SU-DHL-6 (cell line): Measurements from ENCODE around the gene ZNF628.

Experiments used
- H2AFZ ChIP-seq: fragments of 200-600 bp; sonication (generic); 2 replicates; pipeline ENCODE4 v1.6.1; 2014; ENCODE audit warnings: low read depth, mild to moderate bottlenecking, moderate library complexity, mixed read lengths, antibody characterized with exemption, low read length; ENCODE audit not compliant: severe bottlenecking
- H3F3A ChIP-seq: fragments of 200-600 bp; shearing (Covaris generic); 2 replicates; pipeline ENCODE4 v1.6.0; 2016; ENCODE audit warnings: antibody characterized with exemption, mild to moderate bottlenecking; ENCODE audit not compliant: insufficient read depth
- H3K27ac ChIP-seq: fragments of 200-600 bp; sonication (generic); 2 replicates; pipeline ENCODE4 v1.5.1; 2016; ENCODE audit warnings: low read depth, mild to moderate bottlenecking, low read length, moderate library complexity, mixed read lengths
- H3K27me3 ChIP-seq: fragments of 200-600 bp; sonication (generic), shearing (Covaris generic); 2 replicates; pipeline ENCODE4 v1.6.0; 2014; ENCODE audit warnings: mild to moderate bottlenecking, low read length
- H3K36me3 ChIP-seq: fragments of 200-600 bp; sonication (generic); 2 replicates; pipeline ENCODE4 v1.6.1; 2014; ENCODE audit warnings: mild to moderate bottlenecking, low read length, mixed read lengths
- H3K4me2 ChIP-seq: fragments of 300-600, 200-600 bp; shearing (Covaris generic), sonication (generic); 2 replicates; pipeline ENCODE4 v1.6.0; 2014; ENCODE audit warnings: low read length, low read depth, mild to moderate bottlenecking; ENCODE audit not compliant: poor library complexity, severe bottlenecking
- H3K4me3 ChIP-seq: fragments of 200-600 bp; sonication (generic); 2 replicates; pipeline ENCODE4 v1.5.1; 2014; ENCODE audit warnings: antibody characterized with exemption, low read length, mild to moderate bottlenecking, mixed read lengths; ENCODE audit not compliant: insufficient read depth, poor library complexity, severe bottlenecking
- H3K79me2 ChIP-seq: fragments of 200-600 bp; sonication (generic); 2 replicates; pipeline ENCODE4 v1.6.1; 2014; ENCODE audit warnings: mild to moderate bottlenecking, low read length, moderate library complexity; ENCODE audit not compliant: insufficient read depth
- H3K9ac ChIP-seq: fragments of 200-600 bp; sonication (generic); 2 replicates; pipeline ENCODE4 v1.7.0; 2014; ENCODE audit warnings: mild to moderate bottlenecking, low read length
- H3K9me2 ChIP-seq: fragments of 200-600 bp; sonication (generic); replicated peaks from 2 replicates; pipeline ENCODE4 v1.6.1; 2014; ENCODE audit warnings: low read length; ENCODE audit not compliant: insufficient read depth
- H3K9me3 ChIP-seq: fragments of 200-600 bp; sonication (generic); 2 replicates; pipeline ENCODE4 v1.6.1; 2014; ENCODE audit warnings: low read length, mixed read lengths; ENCODE audit not compliant: insufficient read depth
- H4K20me1 ChIP-seq: fragments of 200-600 bp; sonication (generic); 2 replicates; pipeline ENCODE4 v1.6.1; 2014; ENCODE audit warnings: low read depth, mild to moderate bottlenecking, antibody characterized with exemption, low read length, moderate library complexity, mixed read lengths
- EZH2phosphoT487 ChIP-seq: fragments of 200-600 bp; sonication (generic), shearing (Covaris generic); conservative IDR thresholded peaks from 2 replicates; pipeline ENCODE4 v1.6.1; 2018; ENCODE audit warnings: mild to moderate bottlenecking, antibody characterized with exemption, low read length, moderate library complexity, mixed read lengths
- TF ChIP-seq, protein P1 (sequence below): fragments of 200-600 bp; sonication (generic); IDR thresholded peaks from one replicate; pipeline ENCODE4 v1.5.1; 2017; ENCODE audit warnings: antibody characterized with exemption, mild to moderate bottlenecking, low read length, moderate library complexity; ENCODE audit not compliant: insufficient read depth, poor library complexity, severe bottlenecking

ZNF628 gene

DNA sequence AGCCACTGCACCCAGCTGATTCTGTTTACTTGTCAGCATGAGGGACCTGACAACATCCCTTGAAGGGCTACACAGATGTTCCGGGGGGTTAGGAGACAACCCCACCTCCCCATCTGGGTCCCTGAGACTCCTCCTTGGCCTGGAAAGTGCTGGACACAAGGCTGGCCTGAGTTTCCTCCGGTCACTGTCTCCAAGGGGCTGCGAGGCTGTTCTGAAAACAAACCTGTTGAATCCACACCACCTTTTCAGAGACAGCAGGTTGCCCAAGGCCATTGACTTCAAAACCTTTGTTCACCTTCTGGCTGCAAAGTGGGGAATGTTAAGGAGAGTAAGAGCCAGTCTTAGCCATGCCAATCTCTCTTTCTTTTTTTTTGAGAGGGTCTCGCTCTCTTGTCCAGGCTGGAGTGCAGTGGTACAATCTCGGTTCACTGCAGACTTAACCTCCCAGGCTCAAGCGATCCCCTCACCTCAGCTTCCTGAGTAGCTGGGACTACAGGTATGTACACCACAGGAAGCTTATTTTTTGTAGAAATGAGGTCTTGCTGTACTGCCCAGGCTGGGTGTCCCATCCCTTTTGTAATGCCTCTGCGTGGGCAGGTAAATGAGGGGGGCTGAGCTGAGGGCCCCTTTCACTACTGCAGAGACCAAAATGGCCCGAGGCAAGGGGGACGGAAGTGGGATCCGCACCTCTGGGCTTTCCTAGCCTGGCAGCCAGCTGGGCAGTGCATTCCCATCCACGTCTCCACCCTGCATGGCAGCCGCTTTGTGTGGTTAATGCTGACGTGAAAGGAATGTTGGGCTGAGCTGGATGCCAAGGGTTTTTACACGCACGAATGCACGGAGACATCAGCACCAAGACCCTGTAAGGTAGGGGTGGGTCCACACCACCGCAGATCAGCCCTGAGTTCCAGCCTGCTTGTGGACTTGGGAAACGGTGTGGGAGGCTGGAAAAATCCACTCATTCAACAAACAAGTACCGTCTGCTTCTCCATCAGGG is 1.9 kb upstream of the ZNF628 start:
- Histone ChIP-seq H3K9me3 (no peaks in the 10 kb centered on the region), H3K4me2 (no peak overlapping the region), H3K27ac (no peak overlapping the region), H2AFZ (no peak overlapping the region), H3K4me3 (no peak overlapping the region), H3K79me2 (peaks cover 14% of the 10 kb centered on the region; the same call in 1 of the 2 replicates), H3K9ac (no peak overlapping the region), H3F3A (no peaks in the 10 kb centered on the region), H3K27me3 (no peaks in the 10 kb centered on the region), H3K36me3 (no peaks in the 10 kb centered on the region), H4K20me1 (no peaks in the 10 kb centered on the region), H3K9me2 (no peaks in the 10 kb centered on the region)
- no peak for TF ChIP-seq EZH2phosphoT487
- TF ChIP-seq, protein P1, sequence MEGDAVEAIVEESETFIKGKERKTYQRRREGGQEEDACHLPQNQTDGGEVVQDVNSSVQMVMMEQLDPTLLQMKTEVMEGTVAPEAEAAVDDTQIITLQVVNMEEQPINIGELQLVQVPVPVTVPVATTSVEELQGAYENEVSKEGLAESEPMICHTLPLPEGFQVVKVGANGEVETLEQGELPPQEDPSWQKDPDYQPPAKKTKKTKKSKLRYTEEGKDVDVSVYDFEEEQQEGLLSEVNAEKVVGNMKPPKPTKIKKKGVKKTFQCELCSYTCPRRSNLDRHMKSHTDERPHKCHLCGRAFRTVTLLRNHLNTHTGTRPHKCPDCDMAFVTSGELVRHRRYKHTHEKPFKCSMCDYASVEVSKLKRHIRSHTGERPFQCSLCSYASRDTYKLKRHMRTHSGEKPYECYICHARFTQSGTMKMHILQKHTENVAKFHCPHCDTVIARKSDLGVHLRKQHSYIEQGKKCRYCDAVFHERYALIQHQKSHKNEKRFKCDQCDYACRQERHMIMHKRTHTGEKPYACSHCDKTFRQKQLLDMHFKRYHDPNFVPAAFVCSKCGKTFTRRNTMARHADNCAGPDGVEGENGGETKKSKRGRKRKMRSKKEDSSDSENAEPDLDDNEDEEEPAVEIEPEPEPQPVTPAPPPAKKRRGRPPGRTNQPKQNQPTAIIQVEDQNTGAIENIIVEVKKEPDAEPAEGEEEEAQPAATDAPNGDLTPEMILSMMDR, result no peak

DNA sequence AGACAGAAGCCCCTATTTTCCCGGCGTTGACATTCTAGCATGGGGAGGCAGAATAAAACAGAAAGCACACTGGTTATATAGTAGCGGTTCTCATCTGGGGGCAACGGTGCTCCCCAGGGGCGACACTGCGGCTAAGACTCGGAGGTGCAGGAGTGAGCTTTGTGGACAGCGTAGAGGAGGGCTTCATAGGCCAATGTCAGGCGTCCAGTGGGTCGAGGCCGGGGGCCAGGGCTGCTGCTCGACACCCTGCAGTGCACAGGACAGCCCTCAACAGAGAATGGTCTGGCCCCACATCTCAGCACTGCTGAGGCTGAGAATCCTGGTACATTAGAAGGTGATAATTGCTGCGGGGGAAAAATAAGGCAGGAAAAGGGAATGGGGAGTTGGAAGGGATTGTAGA is 1.5 kb downstream of the ZNF628 start:
- Histone ChIP-seq H3K27me3 (no peaks in the 10 kb centered on the region), H3K9me2 (no peaks in the 10 kb centered on the region), H3K36me3 (no peaks in the 10 kb centered on the region), H3K27ac (no peak overlapping the region), H3K9me3 (no peaks in the 10 kb centered on the region), H4K20me1 (no peaks in the 10 kb centered on the region), H3K9ac (no peak overlapping the region), H3K4me3 (peak overlapping the region; percentile 76), H3K79me2 (peaks cover 14% of the 10 kb centered on the region; the same call in 1 of the 2 replicates), H2AFZ (no peak overlapping the region), H3K4me2 (peak overlapping the region; percentile 70), H3F3A (no peaks in the 10 kb centered on the region)
- TF ChIP-seq, protein P1, result no peak
- no peak for TF ChIP-seq EZH2phosphoT487

GRCh38 chr19:55478364-55478763 is 1.9 kb downstream of the ZNF628 start:
- Histone ChIP-seq H3K79me2 (peaks cover 14% of the 10 kb centered on the region; the same call in 1 of the 2 replicates), H3K36me3 (no peaks in the 10 kb centered on the region), H3K9me2 (no peaks in the 10 kb centered on the region), H2AFZ (no peak overlapping the region), H3K4me2 (no peak overlapping the region), H3K27ac (no peak overlapping the region), H3K9ac (no peak overlapping the region), H4K20me1 (no peaks in the 10 kb centered on the region), H3K4me3 (no peak overlapping the region), H3K27me3 (no peaks in the 10 kb centered on the region), H3F3A (no peaks in the 10 kb centered on the region), H3K9me3 (no peaks in the 10 kb centered on the region)
- TF ChIP-seq, protein P1, result no peak
- no peak for TF ChIP-seq EZH2phosphoT487
